Lower leg skin (tissue), 3 donors: ENCODE data around the gene TMEM134.

Experiments
- POLR2A ChIP-seq, 2 donors: fragments of 450-650 bp; IDR thresholded peaks; one replicate each; pipeline ENCODE4 v1.6.1; 2016 to 2017; ENCODE audit warnings: antibody characterized with exemption in 2 of 2, mild to moderate bottlenecking in 1 of 2, moderate library complexity in 1 of 2
- TF ChIP-seq, protein P1 (sequence below), 3 donors: fragments of 450-650 bp; IDR thresholded peaks; one replicate each; pipeline ENCODE4 v1.5.1; 2016; ENCODE audit warnings: antibody characterized with exemption in 3 of 3, mild to moderate bottlenecking in 3 of 3, moderate library complexity in 2 of 3

DNA sequence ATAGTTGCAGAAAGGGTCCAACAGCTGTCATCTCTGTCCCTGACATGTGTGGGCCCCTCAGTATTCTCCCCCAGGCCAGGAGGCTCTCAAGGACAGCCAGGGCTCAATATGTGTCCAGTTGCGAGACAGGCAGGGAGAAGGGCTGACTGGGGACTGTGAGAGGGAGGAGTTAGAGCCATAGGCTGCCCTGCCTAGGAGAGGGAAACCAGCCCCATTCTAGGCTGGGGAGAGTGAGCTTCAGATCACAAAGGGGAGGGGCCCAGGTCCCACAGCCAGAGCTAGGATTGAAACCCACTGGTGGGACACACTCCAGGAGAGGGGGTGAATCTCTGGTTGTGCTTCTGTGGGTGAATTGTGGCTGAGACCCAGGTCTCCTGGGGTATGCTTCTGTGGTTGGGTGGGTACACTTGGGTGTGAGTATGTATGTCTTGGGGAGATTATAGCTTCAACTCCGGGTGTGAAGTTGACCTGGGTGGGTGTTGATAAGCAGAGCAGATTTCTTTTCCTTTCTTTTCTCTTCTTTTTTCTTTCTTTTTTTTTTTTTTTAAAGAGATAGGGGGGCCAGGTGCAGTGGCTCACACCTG, 55.7 kb downstream of the TMEM134 start:
- TF ChIP-seq, protein P1, sequence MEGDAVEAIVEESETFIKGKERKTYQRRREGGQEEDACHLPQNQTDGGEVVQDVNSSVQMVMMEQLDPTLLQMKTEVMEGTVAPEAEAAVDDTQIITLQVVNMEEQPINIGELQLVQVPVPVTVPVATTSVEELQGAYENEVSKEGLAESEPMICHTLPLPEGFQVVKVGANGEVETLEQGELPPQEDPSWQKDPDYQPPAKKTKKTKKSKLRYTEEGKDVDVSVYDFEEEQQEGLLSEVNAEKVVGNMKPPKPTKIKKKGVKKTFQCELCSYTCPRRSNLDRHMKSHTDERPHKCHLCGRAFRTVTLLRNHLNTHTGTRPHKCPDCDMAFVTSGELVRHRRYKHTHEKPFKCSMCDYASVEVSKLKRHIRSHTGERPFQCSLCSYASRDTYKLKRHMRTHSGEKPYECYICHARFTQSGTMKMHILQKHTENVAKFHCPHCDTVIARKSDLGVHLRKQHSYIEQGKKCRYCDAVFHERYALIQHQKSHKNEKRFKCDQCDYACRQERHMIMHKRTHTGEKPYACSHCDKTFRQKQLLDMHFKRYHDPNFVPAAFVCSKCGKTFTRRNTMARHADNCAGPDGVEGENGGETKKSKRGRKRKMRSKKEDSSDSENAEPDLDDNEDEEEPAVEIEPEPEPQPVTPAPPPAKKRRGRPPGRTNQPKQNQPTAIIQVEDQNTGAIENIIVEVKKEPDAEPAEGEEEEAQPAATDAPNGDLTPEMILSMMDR (IDR thresholded peaks at IDR 0.05), result no peak
- TF ChIP-seq POLR2A (IDR thresholded peaks at IDR 0.05), result no peak
